ENCODE data around the gene POLR2B. TPM values are rescaled to one million over a fixed set of nuclear protein-coding genes. Genes with fewer than 3 reads are reported as not detected.

The POLR2B gene
- total RNA-seq, 1 donor from 2014 or later = 290 TPM

DNA sequence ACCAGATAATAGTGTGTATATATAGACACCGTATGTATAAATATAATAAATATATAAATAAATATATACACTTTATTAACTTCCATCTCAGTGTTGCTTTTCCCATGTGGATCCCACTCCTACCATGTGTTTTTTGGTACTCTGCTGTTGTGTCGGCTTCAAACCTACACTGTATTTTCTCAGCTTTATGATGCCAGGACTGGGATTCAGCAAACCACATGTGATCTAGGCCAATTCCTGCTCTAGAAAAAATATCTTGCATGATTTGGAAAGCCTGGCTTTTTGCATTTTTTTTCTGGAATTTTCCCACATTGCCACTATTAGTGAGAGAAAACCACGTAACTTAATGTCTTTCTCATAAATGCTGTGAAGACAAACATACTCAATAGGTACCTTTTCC is 55.8 kb downstream of the POLR2B start:
- Mint-ChIP-seq H3K27me3 (ENCODE audit: insufficient read depth, low read depth) (peaks cover 3% of the 10 kb centered on the region), H3K4me3 (no peak overlapping the region), H3K36me3 (peaks cover 14% of the 10 kb centered on the region), H3K9me3 (no peaks in the 10 kb centered on the region), H3K27ac (no peak overlapping the region), H3K4me1 (peaks cover 13% of the 10 kb centered on the region)
- no peak overlapping the region for H2AFZ ChIP-seq (replicated peaks)
- H3K36me3 ChIP-seq = peaks cover 12% of the 10 kb centered on the region
- no peaks in the 10 kb centered on the region for H4K20me1 ChIP-seq (ENCODE audit: low read depth)
- H3K4me2 ChIP-seq = no peak overlapping the region
- no peak overlapping the region for H3K9ac ChIP-seq
- peaks cover 7% of the 10 kb centered on the region for H3K4me1 ChIP-seq
- no peak overlapping the region for H3K4me3 ChIP-seq
- H3K9me3 ChIP-seq (ENCODE audit: low read depth) = no peaks in the 10 kb centered on the region
- no peaks in the 10 kb centered on the region for H3K79me2 ChIP-seq (ENCODE audit: low read depth)
- H3K27ac ChIP-seq = no peak overlapping the region
- H3K27me3 ChIP-seq = no peaks in the 10 kb centered on the region
- TF ChIP-seq EZH2phosphoT487 (IDR thresholded peaks at IDR 0.05) (no peak), EZH2 (IDR thresholded peaks at IDR 0.05) (no peak)
- TF ChIP-seq, protein P1, sequence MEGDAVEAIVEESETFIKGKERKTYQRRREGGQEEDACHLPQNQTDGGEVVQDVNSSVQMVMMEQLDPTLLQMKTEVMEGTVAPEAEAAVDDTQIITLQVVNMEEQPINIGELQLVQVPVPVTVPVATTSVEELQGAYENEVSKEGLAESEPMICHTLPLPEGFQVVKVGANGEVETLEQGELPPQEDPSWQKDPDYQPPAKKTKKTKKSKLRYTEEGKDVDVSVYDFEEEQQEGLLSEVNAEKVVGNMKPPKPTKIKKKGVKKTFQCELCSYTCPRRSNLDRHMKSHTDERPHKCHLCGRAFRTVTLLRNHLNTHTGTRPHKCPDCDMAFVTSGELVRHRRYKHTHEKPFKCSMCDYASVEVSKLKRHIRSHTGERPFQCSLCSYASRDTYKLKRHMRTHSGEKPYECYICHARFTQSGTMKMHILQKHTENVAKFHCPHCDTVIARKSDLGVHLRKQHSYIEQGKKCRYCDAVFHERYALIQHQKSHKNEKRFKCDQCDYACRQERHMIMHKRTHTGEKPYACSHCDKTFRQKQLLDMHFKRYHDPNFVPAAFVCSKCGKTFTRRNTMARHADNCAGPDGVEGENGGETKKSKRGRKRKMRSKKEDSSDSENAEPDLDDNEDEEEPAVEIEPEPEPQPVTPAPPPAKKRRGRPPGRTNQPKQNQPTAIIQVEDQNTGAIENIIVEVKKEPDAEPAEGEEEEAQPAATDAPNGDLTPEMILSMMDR (IDR thresholded peaks at IDR 0.05) = no peak
- DNase-seq (ENCODE audit: low spot score) = no peak
- H3F3A ChIP-seq (ENCODE audit: low read depth) = peaks cover 14% of the 10 kb centered on the region

DNA sequence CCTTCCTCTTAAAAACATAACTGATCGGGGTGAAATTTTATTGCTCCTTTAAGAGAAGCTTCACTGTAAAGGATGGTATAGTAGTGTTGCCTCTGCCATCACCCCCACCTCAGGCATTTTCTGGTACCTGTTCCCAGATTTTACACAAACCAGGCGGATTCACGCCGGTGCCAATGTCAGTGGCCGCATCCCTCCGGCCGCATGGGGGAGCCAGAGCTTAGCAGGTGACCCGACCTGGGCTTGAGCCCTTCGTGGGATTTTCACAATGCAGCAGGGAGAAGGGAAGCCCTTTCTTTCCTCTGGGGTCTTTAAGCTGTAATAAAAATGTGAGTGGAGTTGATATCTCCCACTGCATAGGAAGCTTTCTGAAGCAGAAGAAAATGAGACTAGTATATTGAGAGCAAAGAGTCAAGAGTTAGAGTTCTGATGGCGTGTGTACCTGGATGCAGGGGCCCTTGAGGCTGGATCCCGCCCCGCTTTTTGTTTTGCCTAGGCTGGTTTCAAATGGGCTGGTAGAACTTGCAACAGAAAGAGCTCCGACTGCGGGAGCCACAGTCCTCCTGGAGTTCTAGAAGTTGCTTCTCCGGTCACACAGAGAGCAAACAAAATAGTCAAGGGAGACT is 59.4 kb downstream of the POLR2B start:
- H2AFZ ChIP-seq (replicated peaks) = peak overlapping the region; percentile 99
- Mint-ChIP-seq H3K36me3 (no peaks in the 10 kb centered on the region), H3K4me3 (no peak overlapping the region), H3K27ac (peak overlapping the region; percentile 27), H3K9me3 (no peaks in the 10 kb centered on the region), H3K27me3 (ENCODE audit: insufficient read depth, low read depth) (peaks cover 3% of the 10 kb centered on the region), H3K4me1 (peaks cover 27% of the 10 kb centered on the region)
- H3K27ac ChIP-seq = no peak overlapping the region
- H3K36me3 ChIP-seq = no peaks in the 10 kb centered on the region
- no peaks in the 10 kb centered on the region for H3K9me3 ChIP-seq (ENCODE audit: low read depth)
- H4K20me1 ChIP-seq (ENCODE audit: low read depth) = no peaks in the 10 kb centered on the region
- peaks cover 5% of the 10 kb centered on the region for H3F3A ChIP-seq (ENCODE audit: low read depth)
- peak; percentile 82 for DNase-seq (ENCODE audit: low spot score)
- peak overlapping the region; percentile 34 for H3K4me3 ChIP-seq
- no peak overlapping the region for H3K9ac ChIP-seq
- no peaks in the 10 kb centered on the region for H3K79me2 ChIP-seq (ENCODE audit: low read depth)
- no peak for TF ChIP-seq EZH2phosphoT487 (IDR thresholded peaks at IDR 0.05)
- peak; percentile 8 for TF ChIP-seq EZH2 (IDR thresholded peaks at IDR 0.05)
- TF ChIP-seq, protein P1 (IDR thresholded peaks at IDR 0.05) = peak; percentile 98
- H3K4me2 ChIP-seq = peak overlapping the region; percentile 71
- H3K4me1 ChIP-seq = peaks cover 7% of the 10 kb centered on the region
- H3K27me3 ChIP-seq = no peaks in the 10 kb centered on the region

DNA sequence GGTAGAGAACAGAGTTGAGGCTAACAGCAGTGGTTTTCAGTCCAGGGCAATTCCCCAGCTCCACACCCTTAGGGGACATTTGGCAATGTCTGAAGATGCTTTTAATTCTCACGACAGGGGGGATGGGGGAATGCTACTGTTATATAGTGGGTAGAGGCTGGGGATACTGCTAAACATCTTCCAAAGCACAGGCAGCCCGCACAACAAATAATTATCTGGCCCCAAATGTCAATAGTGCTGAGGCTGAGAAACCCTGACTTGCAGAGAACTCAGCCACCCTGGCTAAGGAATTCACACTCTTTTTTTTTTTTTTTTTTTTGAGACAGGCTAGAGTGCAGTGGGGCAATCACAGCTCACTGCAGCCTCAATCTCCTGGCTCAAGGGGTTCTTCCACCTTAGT is 60.6 kb downstream of the POLR2B start:
- Histone ChIP-seq H3K27me3 (no peaks in the 10 kb centered on the region), H3K9ac (no peak overlapping the region), H3K27ac (no peak overlapping the region), H4K20me1 (ENCODE audit: low read depth) (no peaks in the 10 kb centered on the region), H3K4me1 (peaks cover 7% of the 10 kb centered on the region), H3F3A (ENCODE audit: low read depth) (peaks cover 5% of the 10 kb centered on the region), H3K9me3 (ENCODE audit: low read depth) (no peaks in the 10 kb centered on the region), H3K36me3 (no peaks in the 10 kb centered on the region), H3K4me3 (no peak overlapping the region), H3K4me2 (no peak overlapping the region), H3K79me2 (ENCODE audit: low read depth) (no peaks in the 10 kb centered on the region), H2AFZ (replicated peaks) (no peak overlapping the region)
- TF ChIP-seq EZH2 (IDR thresholded peaks at IDR 0.05) (no peak), EZH2phosphoT487 (IDR thresholded peaks at IDR 0.05) (no peak)
- TF ChIP-seq, protein P1 (IDR thresholded peaks at IDR 0.05) = no peak
- Mint-ChIP-seq H3K4me3 (no peak overlapping the region), H3K27ac (peak overlapping the region; percentile 66), H3K4me1 (peaks cover 40% of the 10 kb centered on the region), H3K27me3 (ENCODE audit: insufficient read depth, low read depth) (peaks cover 5% of the 10 kb centered on the region), H3K9me3 (no peaks in the 10 kb centered on the region), H3K36me3 (no peaks in the 10 kb centered on the region)
- no peak for DNase-seq (ENCODE audit: low spot score)

All from neural progenitor cell (in vitro differentiated cells).